DMS114 treated with DMSO at 0.1 percent for 48 hours (cell line): ENCODE measurements around the gene CDK11B.
"Not testable (repeated sequence)": the region's sequence is repeated elsewhere in the genome, so short reads cannot be mapped to it uniquely, and the experiment has no call there.

ENCODE experiments used
- DNase-seq: peaks from one replicate; lab custom pipeline; 2025; ENCODE audit not compliant: unreplicated experiment; lab: John Stamatoyannopoulos, UW

CDK11B gene

GRCh38 chr1:1683104-1683905 is 24.5 kb upstream of the CDK11B start:
- no peak for DNase-seq

- DNase-seq = no peak
These were observed 22.1 kb upstream of the CDK11B start for GRCh38 chr1:1680912-1681273.

GRCh38 chr1:1680031-1680911 is 21.5 kb upstream of the CDK11B start:
- DNase-seq = no peak

GRCh38 chr1:1678581-1679380 is 20.0 kb upstream of the CDK11B start:
- no peak for DNase-seq

- DNase-seq = no peak
These were observed 19.1 kb upstream of the CDK11B start for GRCh38 chr1:1677718-1678580.

- not testable (repeated sequence) for DNase-seq
These were observed 17.3 kb upstream of the CDK11B start for GRCh38 chr1:1676087-1676486.

GRCh38 chr1:1675218-1675617 is 16.4 kb upstream of the CDK11B start:
- not testable (repeated sequence) for DNase-seq

- not testable (repeated sequence) for DNase-seq
These were observed 16.0 kb upstream of the CDK11B start for GRCh38 chr1:1674806-1675205.

GRCh38 chr1:1672181-1672965 is 13.6 kb upstream of the CDK11B start:
- no peak for DNase-seq

GRCh38 chr1:1671365-1672119 is 12.7 kb upstream of the CDK11B start:
- no peak for DNase-seq

- no peak for DNase-seq
These were observed 12.1 kb upstream of the CDK11B start for GRCh38 chr1:1670866-1671265.

- DNase-seq = no peak
These were observed 10.9 kb upstream of the CDK11B start for GRCh38 chr1:1669468-1670440.

- DNase-seq = no peak
These were observed 7.7 kb upstream of the CDK11B start for GRCh38 chr1:1666526-1666925.

GRCh38 chr1:1665815-1666251 is 7.0 kb upstream of the CDK11B start:
- no peak for DNase-seq

- no peak for DNase-seq
These were observed 6.4 kb upstream of the CDK11B start for GRCh38 chr1:1664941-1665814.

- not testable (repeated sequence) for DNase-seq
These were observed 5.5 kb upstream of the CDK11B start for GRCh38 chr1:1664318-1664717.
